Thoracic aorta (tissue), 2 donors: ENCODE results near the gene VWA1. TPM values are rescaled to one million over a fixed set of nuclear protein-coding genes. Genes with fewer than 3 reads are reported as not detected.

Experiments used
- ATAC-seq: fragments of 150-250 bp; one replicate; pipeline ENCODE4 v1.8.0; 2017; ENCODE audit warnings: low read depth; ENCODE audit not compliant: insufficient number of reproducible peaks, low FRiP score
- DNase-seq: peaks from one replicate; pipeline ENCODE4 v3.0.0-alpha.2; 2020; ENCODE audit warnings: low spot score
- H3K27ac ChIP-seq, 2 donors: fragments of 200-600 bp; sonication (generic); 1 replicate in 1 of 2; 2 replicates in 1 of 2; pipeline ENCODE4 v1.5.1; 2016; ENCODE audit warnings: mild to moderate bottlenecking in 2 of 2, moderate library complexity in 2 of 2
- H3K27me3 ChIP-seq: fragments of 200-600 bp; sonication (generic); replicated peaks from 2 replicates; pipeline ENCODE4 v1.6.0; 2016; ENCODE audit warnings: mild to moderate bottlenecking; ENCODE audit not compliant: insufficient read depth
- H3K36me3 ChIP-seq: fragments of 200-600 bp; sonication (generic); one replicate; pipeline ENCODE4 v1.5.1; 2016
- H3K4me1 ChIP-seq, 2 donors: fragments of 200-600 bp; sonication (generic); 1 replicate in 1 of 2; 2 replicates in 1 of 2; pipeline versions ENCODE4 v1.5.1 to v1.6.0; 2016; ENCODE audit warnings: low read depth in 2 of 2, mild to moderate bottlenecking in 1 of 2; ENCODE audit not compliant: control insufficient read depth in 1 of 2
- H3K4me3 ChIP-seq: fragments of 200-600 bp; sonication (generic); 2 replicates; pipeline ENCODE4 v1.5.1; 2016; ENCODE audit warnings: mild to moderate bottlenecking
- H3K9me3 ChIP-seq: fragments of 200-600 bp; sonication (generic); 2 replicates; pipeline ENCODE4 v1.5.1; 2016
- CTCF ChIP-seq: fragments of 200-600 bp; sonication (generic); IDR thresholded peaks from one replicate; pipeline ENCODE4 v1.5.1; 2019; ENCODE audit warnings: antibody characterized with exemption
- total RNA-seq, 2 donors: library from RNA; depleted of rRNA; stranded (reverse); fragments of >200 nt; gene quantifications; one replicate each; pipeline versions ENCODE4 v1.1.0 to v1.2.3, GENCODE V29; 2016

The VWA1 gene
- total RNA-seq, 2 donors from 2014 or later, result 21.7 to 23.6 TPM

GRCh38 chr1:1430114-1430982 is 5.1 kb upstream of the VWA1 start:
- TF ChIP-seq CTCF, result peak; percentile 24
- H3K4me3 ChIP-seq, result peak overlapping the region; percentile 45
- no peaks in the 10 kb centered on the region for H3K27me3 ChIP-seq
- ATAC-seq, result no peak
- no peak for DNase-seq
- H3K4me1 ChIP-seq, result peaks cover 10 to 47% of the 10 kb centered on the region in 2 donors
- no peaks in the 10 kb centered on the region for H3K36me3 ChIP-seq
- no peaks in the 10 kb centered on the region for H3K9me3 ChIP-seq
- H3K27ac ChIP-seq, result peak overlapping the region; percentile 75 to 83

DNA sequence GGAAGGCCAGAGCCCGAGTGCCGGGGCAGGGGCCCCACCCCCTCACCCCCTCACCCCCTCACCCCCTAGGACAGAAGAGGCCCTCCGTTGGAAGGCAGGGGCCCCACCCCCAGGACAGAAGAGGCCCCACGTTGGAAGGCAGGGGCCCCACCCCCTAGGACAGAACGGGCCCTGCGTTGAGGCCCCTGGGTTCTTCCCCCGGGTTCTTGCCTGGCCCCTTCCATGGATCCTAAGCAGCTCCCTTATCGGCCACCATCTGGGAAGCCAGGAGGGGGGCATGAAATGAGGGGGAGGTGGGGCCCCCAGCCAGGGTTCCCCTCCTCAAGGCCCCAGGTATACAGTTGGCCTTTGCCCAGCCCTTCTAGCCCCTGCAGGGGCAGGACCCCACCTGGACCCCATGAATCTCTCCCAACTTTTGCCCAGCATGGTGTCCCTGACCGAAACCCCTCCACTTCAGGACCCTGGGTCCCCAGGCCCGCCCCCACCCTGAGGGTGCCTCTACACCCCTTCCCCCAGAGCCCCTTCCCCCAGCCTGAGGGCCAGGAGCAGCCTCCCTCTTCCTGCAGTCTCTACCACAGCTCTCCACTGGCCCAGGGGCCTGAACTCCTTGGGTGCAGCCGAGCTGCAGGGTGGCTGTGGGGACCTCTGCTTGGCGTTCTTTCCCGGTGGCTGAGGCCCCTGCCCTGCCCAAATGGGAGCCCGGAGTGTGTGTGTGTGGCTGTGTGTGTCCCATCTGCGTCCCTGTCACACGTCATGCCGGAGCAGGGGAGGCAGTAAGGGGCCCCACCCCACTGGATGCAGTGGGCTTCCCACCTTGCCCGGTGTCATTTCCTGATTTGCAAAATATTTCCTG is 4.3 kb upstream of the VWA1 start:
- peaks cover 14 to 52% of the 10 kb centered on the region in 2 donors for H3K4me1 ChIP-seq
- DNase-seq, result no peak
- ATAC-seq, result no peak

GRCh38 chr1:1431845-1432273 is 3.6 kb upstream of the VWA1 start:
- ATAC-seq, result no peak
- H3K4me1 ChIP-seq, result peaks cover 15 to 56% of the 10 kb centered on the region in 2 donors

More for the DNA sequence above, 4.3 kb upstream of the VWA1 start:
- H3K27me3 ChIP-seq, result no peaks in the 10 kb centered on the region
- peak overlapping the region; percentile 75 to 83 for H3K27ac ChIP-seq
- TF ChIP-seq CTCF, result no peak
- no peak overlapping the region for H3K4me3 ChIP-seq
- H3K9me3 ChIP-seq, result no peaks in the 10 kb centered on the region
- H3K36me3 ChIP-seq, result no peaks in the 10 kb centered on the region

GRCh38 chr1:1432274-1432950 is 3.1 kb upstream of the VWA1 start:
- ATAC-seq (no peak), DNase-seq (no peak)
- no peaks in the 10 kb centered on the region for H3K9me3 ChIP-seq
- no peak overlapping the region for H3K4me3 ChIP-seq
- peaks cover 15 to 61% of the 10 kb centered on the region in 2 donors for H3K4me1 ChIP-seq
- H3K36me3 ChIP-seq, result no peaks in the 10 kb centered on the region
- peak overlapping the region; percentile 26 to 83 for H3K27ac ChIP-seq
- no peaks in the 10 kb centered on the region for H3K27me3 ChIP-seq
- no peak for TF ChIP-seq CTCF

More at GRCh38 chr1:1431845-1432273, 3.6 kb upstream of the VWA1 start:
- H3K36me3 ChIP-seq, result no peaks in the 10 kb centered on the region
- H3K27ac ChIP-seq, result peak overlapping the region; percentile 26 to 75
- H3K9me3 ChIP-seq, result no peaks in the 10 kb centered on the region
- H3K27me3 ChIP-seq, result no peaks in the 10 kb centered on the region
- no peak for TF ChIP-seq CTCF
- H3K4me3 ChIP-seq, result no peak overlapping the region
- no peak for DNase-seq
